GM18519 (cell line): ENCODE results near the gene APOE.
"Not testable (repeated sequence)": the region's sequence is repeated elsewhere in the genome, so short reads cannot be mapped to it uniquely, and the experiment has no call there.

Experiments used
- ATAC-seq: cut with Tn5 transposase; IDR thresholded peaks from one replicate; pipeline ENCODE4 v1.9.1; 2021; ENCODE audit warnings: mild to moderate bottlenecking, moderate library complexity; ENCODE audit not compliant: unreplicated experiment, low FRiP score

APOE gene

GRCh38 chr19:44908074-44908835, 2.7 kb downstream of the APOE start:
- no peak for ATAC-seq

- no peak for ATAC-seq
Measured at GRCh38 chr19:44908836-44909261, 3.3 kb downstream of the APOE start.

- ATAC-seq: no peak
Measured at GRCh38 chr19:44909775-44910174, 4.2 kb downstream of the APOE start.

GRCh38 chr19:44911896-44912295, 6.3 kb downstream of the APOE start:
- ATAC-seq: not testable (repeated sequence)

- no peak for ATAC-seq
Measured at GRCh38 chr19:44912854-44913253, 7.3 kb downstream of the APOE start.

- ATAC-seq: not testable (repeated sequence)
Measured at GRCh38 chr19:44913512-44914432, 8.2 kb downstream of the APOE start.

GRCh38 chr19:44914433-44915206, 9.0 kb downstream of the APOE start, which contains the start of gene APOC1:
Gene APOC1, plus strand, starts transcription at chr19:44914608. Its CDS starts 284 bp downstream, at chr19:44914892.
- ATAC-seq: not testable (repeated sequence)

- ATAC-seq: no peak
Measured at GRCh38 chr19:44924243-44924725, 18.7 kb downstream of the APOE start.

- no peak for ATAC-seq
Measured at GRCh38 chr19:44925114-44925891, 19.7 kb downstream of the APOE start.

GRCh38 chr19:44926245-44927077, 20.9 kb downstream of the APOE start:
- not testable (repeated sequence) for ATAC-seq

GRCh38 chr19:44927746-44928145, 22.1 kb downstream of the APOE start:
- ATAC-seq: no peak

GRCh38 chr19:44930088-44930487, 24.5 kb downstream of the APOE start:
- ATAC-seq: no peak

GRCh38 chr19:44931541-44931940, 25.9 kb downstream of the APOE start:
- ATAC-seq: no peak

- no peak for ATAC-seq
Measured at GRCh38 chr19:44939668-44940067, 34.1 kb downstream of the APOE start.

- no peak for ATAC-seq
Measured at GRCh38 chr19:44942067-44942571, 36.5 kb downstream of the APOE start, which contains the start of gene APOC4. Gene APOC4, plus strand, starts transcription at chr19:44942237. Its CDS starts 41 bp downstream, at chr19:44942278.

- no peak for ATAC-seq
Measured at GRCh38 chr19:44943801-44944249, 38.2 kb downstream of the APOE start.

- no peak for ATAC-seq
Measured at GRCh38 chr19:44947041-44947581, 41.5 kb downstream of the APOE start.

GRCh38 chr19:44948237-44948636, 42.6 kb downstream of the APOE start:
- ATAC-seq: no peak
